NCI-H187 (cell line): Measurements from ENCODE around the gene ODAD3.
"Not testable (repeated sequence)": the region's sequence is repeated elsewhere in the genome, so short reads cannot be mapped to it uniquely, and the experiment has no call there.

Source experiments
- DNase-seq, 2 experiments: peaks; one replicate each; lab custom pipeline; 2025; lab: John Stamatoyannopoulos, UW

The ODAD3 gene

GRCh38 chr19:11405846-11406643 lies 28.9 kb downstream of the ODAD3 start:
- DNase-seq, result no peak

- no peak for DNase-seq
These were observed 30.2 kb downstream of the ODAD3 start for GRCh38 chr19:11404588-11405222.

GRCh38 chr19:11401808-11402543 lies 32.9 kb downstream of the ODAD3 start:
- DNase-seq, result no peak

GRCh38 chr19:11400798-11401197 lies 34.1 kb downstream of the ODAD3 start:
- no peak for DNase-seq

- DNase-seq, result no peak
These were observed 35.3 kb downstream of the ODAD3 start for GRCh38 chr19:11399667-11400066.

- no peak for DNase-seq
These were observed 37.8 kb downstream of the ODAD3 start for GRCh38 chr19:11397089-11397610.

GRCh38 chr19:11390933-11391680 lies 43.8 kb downstream of the ODAD3 start:
- DNase-seq, result no peak

- no peak for DNase-seq
These were observed 44.6 kb downstream of the ODAD3 start for GRCh38 chr19:11390359-11390758.

- no peak for DNase-seq
These were observed 47.5 kb downstream of the ODAD3 start for GRCh38 chr19:11387162-11388034.

- DNase-seq, result no peak
These were observed 50.2 kb downstream of the ODAD3 start for GRCh38 chr19:11384778-11385129.

- DNase-seq, result no peak
These were observed 51.2 kb downstream of the ODAD3 start for GRCh38 chr19:11383706-11384048.

- no peak for DNase-seq
These were observed 51.8 kb downstream of the ODAD3 start for GRCh38 chr19:11382898-11383705.

GRCh38 chr19:11380653-11381537 lies 54.0 kb downstream of the ODAD3 start:
- peak; percentile 90 to 94 for DNase-seq

GRCh38 chr19:11379857-11380350 lies 55.0 kb downstream of the ODAD3 start:
- DNase-seq, result no peak

GRCh38 chr19:11379269-11379845 lies 55.6 kb downstream of the ODAD3 start:
- DNase-seq, result not testable (repeated sequence)

GRCh38 chr19:11378319-11379189 lies 56.4 kb downstream of the ODAD3 start:
- no peak for DNase-seq

- DNase-seq, result no peak
These were observed 57.2 kb downstream of the ODAD3 start for GRCh38 chr19:11377756-11378155.

- no peak for DNase-seq
These were observed 57.7 kb downstream of the ODAD3 start for GRCh38 chr19:11377237-11377636.
